Activated T-cell treated with anti-CD3 and anti-CD28 coated beads, Interleukin-2, amount 50 U/mL, for 4 hours (primary cell): ENCODE results near the gene TSLP. TPM values are rescaled to one million over a fixed set of nuclear protein-coding genes. Genes with fewer than 3 reads are reported as not detected.

Experiments used
- ATAC-seq, 2 donors: fragments of 200-7000 bp; cut with Tn5 transposase; one replicate each; pipeline ENCODE4 v1.10.0; 2021
- DNase-seq: peaks from one replicate; pipeline ENCODE4 v3.0.0-alpha.2; 2020
- H3K27me3 Mint-ChIP-seq: one replicate; pipeline ENCODE4 v1.8.0; 2021; ENCODE audit warnings: low read depth, mixed read lengths
- H3K36me3 Mint-ChIP-seq: one replicate; pipeline ENCODE4 v1.8.0; 2022; ENCODE audit warnings: mixed read lengths; ENCODE audit not compliant: insufficient read depth
- H3K4me1 Mint-ChIP-seq: one replicate; pipeline ENCODE4 v1.8.0; 2021; ENCODE audit warnings: low read depth, mixed read lengths
- H3K4me3 Mint-ChIP-seq: one replicate; pipeline ENCODE4 v1.8.0; 2021; ENCODE audit warnings: mild to moderate bottlenecking, moderate library complexity, mixed read lengths
- H3K9me3 Mint-ChIP-seq: one replicate; pipeline ENCODE4 v1.8.0; 2021; ENCODE audit warnings: mixed read lengths
- total RNA-seq, 3 donors: library from RNA; stranded (reverse); gene quantifications; one replicate each; pipeline ENCODE4 v1.2.1, GENCODE V29; 2021

Gene TSLP
- total RNA-seq, result under 1 TPM; 0.20 to 0.30 (median 0.21) TPM

DNA sequence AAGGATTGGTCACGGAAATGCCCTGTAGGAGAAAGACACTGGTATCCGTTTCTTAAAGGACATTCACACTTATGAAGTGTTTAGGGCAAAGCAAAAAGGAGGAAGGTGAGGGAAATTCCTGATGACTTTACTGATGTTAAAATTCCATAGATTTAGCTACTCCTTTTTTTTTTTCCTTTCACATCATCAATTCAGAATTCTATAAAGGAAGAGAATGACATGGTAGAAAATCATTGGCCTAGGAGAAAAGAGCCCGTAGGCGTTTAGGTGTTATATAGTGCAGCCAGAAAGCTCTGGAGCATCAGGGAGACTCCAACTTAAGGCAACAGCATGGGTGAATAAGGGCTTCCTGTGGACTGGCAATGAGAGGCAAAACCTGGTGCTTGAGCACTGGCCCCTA, at the start of gene TSLP:
Gene TSLP (plus strand): TSS at position 301 of the 400 bp plus-strand sequence. CDS start 178 bp downstream, outside the sequence.
- Mint-ChIP-seq H3K4me3 (peak within 1 kb of the TSS; percentile 84), H3K27me3 (peaks cover 85% of the 10 kb centered on the region), H3K4me1 (peaks cover 28% of the 10 kb centered on the region), H3K9me3 (no peaks in the 10 kb centered on the region), H3K36me3 (no peaks in the 10 kb centered on the region)
- no peak for DNase-seq
- ATAC-seq, result no peak

GRCh38 chr5:111022301-111022700, 49.2 kb upstream of the TSLP start:
- no peaks in the 10 kb centered on the region for H3K36me3 Mint-ChIP-seq
- DNase-seq (no peak), ATAC-seq (no peak)
- H3K9me3 Mint-ChIP-seq, result no peaks in the 10 kb centered on the region
- H3K4me3 Mint-ChIP-seq, result no peak overlapping the region
- no peaks in the 10 kb centered on the region for H3K27me3 Mint-ChIP-seq
- H3K4me1 Mint-ChIP-seq, result no peaks in the 10 kb centered on the region

DNA sequence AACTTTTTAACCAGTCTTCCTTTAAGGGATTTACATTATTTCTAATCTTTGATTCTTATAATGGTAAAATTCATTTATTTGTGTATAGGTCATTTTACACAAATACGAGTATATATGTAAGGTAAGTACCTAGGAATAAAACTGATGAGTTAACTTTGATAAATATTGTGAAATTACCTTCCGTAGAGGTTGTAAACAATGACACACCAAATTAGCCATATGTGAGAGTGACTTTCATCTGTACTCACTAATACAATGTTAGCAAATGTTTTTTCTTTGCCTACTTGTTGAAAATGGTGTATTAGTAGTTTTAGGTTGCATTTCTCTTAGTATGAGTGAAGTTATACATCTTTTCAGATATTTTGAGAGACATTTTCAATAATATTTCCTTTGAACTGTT, 42.6 kb upstream of the TSLP start:
- H3K27me3 Mint-ChIP-seq, result peaks cover 17% of the 10 kb centered on the region
- no peak for DNase-seq
- ATAC-seq, result no peak
- H3K4me1 Mint-ChIP-seq, result no peaks in the 10 kb centered on the region
- no peaks in the 10 kb centered on the region for H3K36me3 Mint-ChIP-seq
- H3K4me3 Mint-ChIP-seq, result no peak overlapping the region
- no peaks in the 10 kb centered on the region for H3K9me3 Mint-ChIP-seq

- Mint-ChIP-seq H3K36me3 (no peaks in the 10 kb centered on the region), H3K27me3 (peaks cover under 1% of the 10 kb centered on the region), H3K9me3 (no peaks in the 10 kb centered on the region), H3K4me3 (no peak overlapping the region), H3K4me1 (no peaks in the 10 kb centered on the region)
- no peak for DNase-seq
- no peak for ATAC-seq
Measured at GRCh38 chr5:111043712-111044506, 27.6 kb upstream of the TSLP start.

GRCh38 chr5:111058064-111058463, 13.4 kb upstream of the TSLP start:
- H3K4me1 Mint-ChIP-seq, result no peaks in the 10 kb centered on the region
- ATAC-seq (no peak), DNase-seq (no peak)
- H3K27me3 Mint-ChIP-seq, result peaks cover 42% of the 10 kb centered on the region
- no peaks in the 10 kb centered on the region for H3K36me3 Mint-ChIP-seq
- no peaks in the 10 kb centered on the region for H3K9me3 Mint-ChIP-seq
- no peak overlapping the region for H3K4me3 Mint-ChIP-seq

DNA sequence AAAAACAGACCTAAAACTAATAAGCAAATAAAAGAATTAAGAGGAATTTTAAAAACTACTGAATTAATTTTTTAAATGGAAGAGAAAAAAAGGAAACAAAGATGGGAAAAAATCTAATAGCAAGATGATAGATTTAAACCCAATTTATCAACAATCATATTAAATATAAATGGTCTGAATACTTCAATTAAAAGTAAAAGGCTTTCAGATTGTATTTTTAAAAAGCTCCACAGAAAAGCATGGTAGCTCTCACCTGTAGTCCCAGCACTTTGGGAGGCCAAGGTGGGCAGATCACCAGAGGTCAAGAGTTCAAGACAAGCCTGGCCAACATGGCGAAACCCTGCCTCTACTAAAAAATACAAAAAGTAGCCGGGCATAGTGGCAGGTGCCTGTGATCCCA, 11.3 kb upstream of the TSLP start:
- Mint-ChIP-seq H3K9me3 (no peaks in the 10 kb centered on the region), H3K4me1 (no peaks in the 10 kb centered on the region), H3K4me3 (no peak overlapping the region), H3K27me3 (peaks cover 47% of the 10 kb centered on the region), H3K36me3 (no peaks in the 10 kb centered on the region)
- ATAC-seq (no peak), DNase-seq (no peak)

DNA sequence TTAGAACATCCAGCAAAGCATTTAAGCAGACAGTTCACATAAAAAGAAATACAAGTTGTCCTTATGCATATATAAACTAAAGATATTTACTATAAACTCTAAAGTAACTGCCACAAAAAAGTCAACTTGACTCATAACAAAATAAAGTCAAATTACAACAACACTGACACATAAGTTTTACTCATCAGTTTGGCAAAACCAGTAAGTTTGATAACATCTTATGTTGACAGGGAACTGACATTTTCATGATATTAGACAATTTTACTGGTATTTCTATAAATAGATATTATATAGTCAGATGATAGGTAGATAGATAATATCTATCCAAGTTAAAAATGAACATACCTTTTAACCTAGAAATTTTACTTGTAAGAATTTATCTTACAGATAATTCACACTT, 9.9 kb upstream of the TSLP start:
- Mint-ChIP-seq H3K36me3 (no peaks in the 10 kb centered on the region), H3K9me3 (no peaks in the 10 kb centered on the region), H3K27me3 (peaks cover 49% of the 10 kb centered on the region), H3K4me3 (no peak overlapping the region), H3K4me1 (no peaks in the 10 kb centered on the region)
- ATAC-seq (no peak), DNase-seq (no peak)

DNA sequence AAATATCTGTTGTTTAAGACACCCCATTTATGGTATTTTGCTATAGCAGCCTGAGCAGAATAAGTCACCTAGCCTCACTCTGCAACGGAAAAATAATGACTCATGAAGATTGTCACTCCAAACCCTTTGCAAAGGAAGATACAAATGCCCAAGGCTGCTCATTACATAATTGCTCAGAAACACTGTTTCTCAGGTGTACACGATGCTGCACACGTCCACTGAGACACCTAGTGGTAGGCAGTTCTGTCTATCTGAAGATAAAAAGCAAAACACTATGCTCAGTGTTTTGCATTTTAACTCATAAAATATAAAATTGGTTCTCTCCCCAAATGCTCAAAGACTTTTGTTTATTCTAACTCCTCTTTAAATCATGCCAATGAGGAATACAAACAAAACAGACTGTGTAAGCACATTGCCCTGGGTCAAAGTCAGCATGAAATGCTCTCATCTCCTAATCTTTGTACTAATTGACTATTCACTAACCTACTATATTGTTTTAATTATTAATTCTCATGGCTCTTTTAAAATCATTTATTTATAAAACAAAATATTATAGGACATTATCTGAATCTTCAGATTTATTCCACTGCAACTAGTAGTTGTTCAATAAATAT, 7.7 kb upstream of the TSLP start:
- Mint-ChIP-seq H3K9me3 (no peaks in the 10 kb centered on the region), H3K4me3 (no peak overlapping the region), H3K36me3 (no peaks in the 10 kb centered on the region), H3K27me3 (peaks cover 49% of the 10 kb centered on the region), H3K4me1 (no peaks in the 10 kb centered on the region)
- DNase-seq (no peak), ATAC-seq (no peak)

DNA sequence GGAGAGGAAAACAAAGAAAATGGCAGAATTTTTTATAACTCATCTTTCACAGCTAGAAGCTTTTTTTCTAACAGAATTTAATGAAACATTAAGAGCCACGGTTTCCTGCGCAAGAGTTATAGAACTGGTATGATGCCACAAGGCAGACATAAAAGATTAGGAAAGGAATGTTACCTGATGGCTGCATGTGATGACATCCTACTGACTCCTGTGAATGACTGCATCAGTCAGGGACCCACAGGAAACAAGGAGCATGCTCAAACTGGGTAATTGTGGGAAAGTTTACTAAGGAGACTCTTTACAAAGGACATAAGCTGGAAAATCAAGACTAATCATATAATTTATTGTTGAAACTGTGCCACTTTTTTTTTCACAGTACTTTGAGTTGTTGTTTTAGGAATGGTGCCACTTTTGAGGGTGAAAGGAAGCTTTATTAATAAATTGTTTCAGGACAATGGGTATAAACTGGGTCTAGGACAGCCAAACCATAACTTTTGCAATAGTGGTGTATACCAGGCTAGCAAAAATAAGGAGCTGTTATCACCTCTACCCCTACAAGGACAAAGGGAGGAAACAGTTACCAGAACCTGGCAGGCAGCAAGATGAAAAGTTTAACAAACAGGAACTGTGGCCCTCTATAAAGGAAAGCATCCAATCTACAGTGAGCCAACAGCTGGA, 5.1 kb upstream of the TSLP start:
- ATAC-seq (no peak), DNase-seq (no peak)
- no peaks in the 10 kb centered on the region for H3K36me3 Mint-ChIP-seq
- no peaks in the 10 kb centered on the region for H3K9me3 Mint-ChIP-seq
- H3K4me1 Mint-ChIP-seq, result peaks cover 11% of the 10 kb centered on the region
- peaks cover 67% of the 10 kb centered on the region for H3K27me3 Mint-ChIP-seq
- no peak overlapping the region for H3K4me3 Mint-ChIP-seq

DNA sequence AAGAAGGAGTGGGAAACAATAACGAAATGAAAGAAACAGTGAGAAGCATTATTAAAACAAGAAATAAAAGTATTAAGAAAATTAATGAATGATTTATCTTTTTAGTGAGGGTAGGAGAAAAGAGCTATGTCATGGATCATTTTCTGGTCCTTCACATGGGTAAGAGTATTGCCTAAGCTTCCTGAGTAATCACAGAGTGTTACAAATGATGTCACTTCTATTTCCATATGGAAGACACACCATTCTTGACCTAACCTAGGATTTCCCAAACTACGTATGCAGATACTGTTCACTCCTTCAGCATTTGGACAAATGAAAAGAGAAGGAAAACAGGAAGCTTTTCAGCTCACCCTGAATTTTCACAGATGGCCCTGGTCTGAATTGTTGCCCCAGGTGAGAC, 3.3 kb upstream of the TSLP start:
- H3K27me3 Mint-ChIP-seq, result peaks cover 84% of the 10 kb centered on the region
- H3K4me3 Mint-ChIP-seq, result no peak overlapping the region
- H3K4me1 Mint-ChIP-seq, result peaks cover 14% of the 10 kb centered on the region
- DNase-seq, result no peak
- H3K36me3 Mint-ChIP-seq, result no peaks in the 10 kb centered on the region
- ATAC-seq, result no peak
- no peaks in the 10 kb centered on the region for H3K9me3 Mint-ChIP-seq

DNA sequence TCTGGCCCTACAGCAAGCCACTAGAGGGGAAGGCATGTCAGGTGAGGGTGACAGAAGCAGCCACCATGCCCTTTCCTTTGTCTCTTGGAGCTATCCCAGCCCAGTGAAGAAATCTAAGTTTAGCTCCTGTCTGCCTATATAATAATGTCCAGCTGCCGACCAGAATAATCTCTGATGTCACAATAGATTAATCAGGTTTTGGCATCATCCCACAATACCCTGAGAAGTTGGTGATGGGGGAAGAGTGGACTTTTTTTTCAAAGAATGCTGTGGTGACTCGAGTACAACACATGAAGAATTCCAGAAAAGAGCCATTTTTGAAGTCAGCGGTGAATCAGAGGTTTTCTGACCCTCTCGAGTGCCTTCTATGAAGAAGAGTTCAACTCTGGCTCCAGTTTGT, 1.7 kb upstream of the TSLP start:
- Mint-ChIP-seq H3K4me1 (peaks cover 24% of the 10 kb centered on the region), H3K27me3 (peaks cover 88% of the 10 kb centered on the region), H3K9me3 (no peaks in the 10 kb centered on the region), H3K36me3 (no peaks in the 10 kb centered on the region), H3K4me3 (no peak overlapping the region)
- no peak for DNase-seq
- ATAC-seq, result no peak

DNA sequence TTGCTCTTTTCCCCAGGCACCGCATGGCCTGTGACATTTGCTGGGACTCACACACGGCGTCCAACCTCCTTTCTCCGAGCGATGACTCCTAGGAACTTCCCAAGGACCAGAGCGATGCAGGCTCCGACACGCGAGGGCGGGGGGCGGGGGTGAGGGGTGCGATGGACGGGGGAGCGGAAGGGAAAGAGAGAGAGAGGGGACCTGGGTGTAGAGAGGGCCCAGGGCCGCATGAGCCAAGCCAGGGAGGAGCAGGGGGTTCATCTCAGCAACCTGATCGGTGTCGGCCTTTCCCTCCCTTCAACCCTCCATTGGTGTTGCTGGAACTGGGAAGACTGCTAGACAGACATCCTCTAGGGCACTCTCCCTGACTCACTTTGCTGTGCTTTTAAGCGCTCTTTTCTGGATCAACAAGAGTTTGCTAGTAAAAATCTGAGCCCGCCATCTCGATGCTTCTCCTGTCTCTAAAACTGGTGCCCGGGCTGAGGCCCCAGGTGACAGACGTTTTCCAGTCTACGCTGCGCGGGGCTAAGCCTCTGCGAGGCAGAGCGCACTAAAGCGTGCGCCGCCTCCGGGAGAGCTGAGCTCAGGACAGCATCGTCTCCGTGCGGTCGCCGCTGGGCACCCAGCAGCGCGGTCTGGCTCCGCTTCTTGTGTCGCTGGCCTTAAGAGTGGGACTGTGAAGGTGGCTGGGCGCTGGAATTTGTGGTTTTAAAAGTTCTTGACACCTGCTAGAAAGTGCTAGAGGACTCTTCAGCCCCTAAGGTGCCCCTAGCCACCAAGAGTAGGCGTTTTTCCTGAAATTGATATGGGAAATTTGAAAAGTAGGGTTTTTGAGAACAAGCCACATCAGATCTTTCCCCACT, 1.0 kb upstream of the TSLP start:
- peak overlapping the region; percentile 45 for H3K4me3 Mint-ChIP-seq
- no peaks in the 10 kb centered on the region for H3K9me3 Mint-ChIP-seq
- peaks cover 25% of the 10 kb centered on the region for H3K4me1 Mint-ChIP-seq
- H3K27me3 Mint-ChIP-seq, result peaks cover 87% of the 10 kb centered on the region
- ATAC-seq (peak; percentile 39 to 52), DNase-seq (peak; percentile 13)
- no peaks in the 10 kb centered on the region for H3K36me3 Mint-ChIP-seq

DNA sequence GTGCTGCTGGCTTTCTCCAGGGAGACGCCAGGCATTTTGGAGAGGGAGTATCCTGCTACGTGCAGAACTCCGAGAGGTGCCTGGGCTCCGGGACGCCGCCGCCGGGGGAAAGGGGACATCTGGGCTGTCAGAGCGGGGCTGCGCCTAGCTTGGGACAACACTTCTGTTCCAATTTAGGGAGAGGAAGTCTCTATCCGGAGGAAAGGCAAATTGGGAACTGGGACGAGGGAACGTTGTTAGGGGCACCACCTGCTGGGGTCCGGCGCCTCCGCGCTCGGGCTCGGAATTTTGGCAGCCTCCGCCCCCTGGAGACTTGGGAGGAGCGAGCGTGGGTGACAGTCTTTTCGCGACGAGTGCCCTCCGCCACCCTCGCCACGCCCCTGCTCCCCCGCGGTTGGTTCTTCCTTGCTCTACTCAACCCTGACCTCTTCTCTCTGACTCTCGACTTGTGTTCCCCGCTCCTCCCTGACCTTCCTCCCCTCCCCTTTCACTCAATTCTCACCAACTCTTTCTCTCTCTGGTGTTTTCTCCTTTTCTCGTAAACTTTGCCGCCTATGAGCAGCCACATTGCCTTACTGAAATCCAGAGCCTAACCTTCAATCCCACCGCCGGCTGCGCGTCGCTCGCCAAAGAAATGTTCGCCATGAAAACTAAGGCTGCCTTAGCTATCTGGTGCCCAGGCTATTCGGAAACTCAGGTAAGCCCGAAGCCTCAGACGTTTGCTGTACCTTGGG, 1.6 kb downstream of the TSLP start:
- DNase-seq (peak; percentile 57), ATAC-seq (peak; percentile 78)
- H3K4me1 Mint-ChIP-seq, result peaks cover 28% of the 10 kb centered on the region
- H3K9me3 Mint-ChIP-seq, result no peaks in the 10 kb centered on the region
- H3K27me3 Mint-ChIP-seq, result peaks cover 82% of the 10 kb centered on the region
- no peaks in the 10 kb centered on the region for H3K36me3 Mint-ChIP-seq
- H3K4me3 Mint-ChIP-seq, result peak overlapping the region; percentile 84
